PC-9 (cell line): ENCODE data around the gene AGRP. TPM values are rescaled to one million over a fixed set of nuclear protein-coding genes. Genes with fewer than 3 reads are reported as not detected.

Experiments
- BruUV-seq: library from RNA; stranded (reverse); fragments of 400-500 nt; replicated peaks from 2 replicates; lab custom pipeline; 2021; lab: Mats Ljungman, UMichigan
- CTCF ChIA-PET: fragments of 300-600 bp; sonication (Branson Sonifier 250); formaldehyde crosslinking; loops from one replicate; lab custom pipeline; 2022; ENCODE audit warnings: antibody characterized with exemption; lab: Charles Lee
- POLR2A ChIA-PET: fragments of 300-600 bp; sonication (Branson Sonifier 250); formaldehyde crosslinking; loops from one replicate; lab custom pipeline; 2022; ENCODE audit warnings: antibody characterized with exemption; ENCODE audit not compliant: unreplicated experiment; lab: Charles Lee
- DNase-seq, 2 experiments: peaks; one replicate each; pipeline versions ENCODE4 v3.0.0 to v3.0.0-alpha.2; 2015 to 2022; ENCODE audit warnings: mixed read lengths in 1 of 2
- H2AFZ ChIP-seq: fragments of 200-600 bp; sonication (generic); 2 replicates; pipeline ENCODE4 v1.8.1; 2017; ENCODE audit warnings: antibody characterized with exemption
- H3F3A ChIP-seq: fragments of 200-600 bp; sonication (generic); 2 replicates; pipeline ENCODE4 v1.8.1; 2017; ENCODE audit warnings: antibody characterized with exemption, mild to moderate bottlenecking, low read depth; ENCODE audit not compliant: insufficient read depth
- H3K27ac ChIP-seq: fragments of 200-600 bp; sonication (generic); 2 replicates; pipeline ENCODE4 v1.6.1; 2016; ENCODE audit warnings: mixed run types
- H3K27me3 ChIP-seq: fragments of 200-600 bp; sonication (generic); 2 replicates; pipeline ENCODE4 v1.6.1; 2016; ENCODE audit warnings: low read depth, mixed run types; ENCODE audit not compliant: insufficient read depth
- H3K36me3 ChIP-seq: fragments of 200-600 bp; sonication (generic); 2 replicates; pipeline ENCODE4 v1.6.1; 2016; ENCODE audit warnings: low read depth, mixed run types
- H3K4me1 ChIP-seq: fragments of 200-600 bp; sonication (generic); replicated peaks from 2 replicates; pipeline ENCODE4 v1.6.1; 2016; ENCODE audit warnings: mixed run types; ENCODE audit not compliant: insufficient read depth
- H3K4me2 ChIP-seq: fragments of 200-600 bp; sonication (generic); 2 replicates; pipeline ENCODE4 v1.6.1; 2017; ENCODE audit warnings: mixed run types
- H3K4me3 ChIP-seq: fragments of 200-600 bp; sonication (generic); 2 replicates; pipeline ENCODE4 v1.6.1; 2016; ENCODE audit warnings: mixed run types
- H3K79me2 ChIP-seq: fragments of 200-600 bp; sonication (generic); 2 replicates; pipeline ENCODE4 v1.6.1; 2017; ENCODE audit warnings: low read depth, mixed run types
- H3K9me2 ChIP-seq: fragments of 200-600 bp; sonication (generic); 2 replicates; pipeline ENCODE4 v1.8.1; 2017; ENCODE audit warnings: mild to moderate bottlenecking; ENCODE audit not compliant: insufficient read depth
- H3K9me3 ChIP-seq: fragments of 200-600 bp; sonication (generic); 2 replicates; pipeline ENCODE4 v1.8.1; 2016; ENCODE audit warnings: low read depth; ENCODE audit not compliant: insufficient read depth
- H4K20me1 ChIP-seq: fragments of 200-600 bp; sonication (generic); 2 replicates; pipeline ENCODE4 v1.8.1; 2017; ENCODE audit not compliant: insufficient read depth
- CTCF ChIP-seq: fragments of 200-600 bp; sonication (generic); conservative IDR thresholded peaks from 2 replicates; pipeline ENCODE4 v1.6.1; 2017; ENCODE audit warnings: mixed run types, antibody characterized with exemption, mild to moderate bottlenecking, moderate library complexity
- EZH2 ChIP-seq: fragments of 200-600 bp; sonication (generic); IDR thresholded peaks from 2 replicates; pipeline ENCODE4 v1.8.0; 2017; ENCODE audit warnings: antibody characterized with exemption, low read depth
- intact Hi-C: fragments of 100-400 bp; cut with micrococcal nuclease; formaldehyde crosslinking; loops from one replicate; pipeline ENCODE4 v1.10.0; 2022; ENCODE audit not compliant: unreplicated experiment
- total RNA-seq: library from RNA; stranded (reverse); gene quantifications from 2 replicates; pipeline ENCODE4 v1.2.3, GENCODE V29; 2021

AGRP gene
- total RNA-seq, 1 experiment from 2014 or later, result not detected

GRCh38 chr16:67433131-67433719, 50.1 kb downstream of the AGRP start:
- Histone ChIP-seq H3K79me2 (no peaks in the 10 kb centered on the region), H2AFZ (no peak overlapping the region), H3K9me2 (no peaks in the 10 kb centered on the region), H3K27ac (no peak overlapping the region), H3K4me3 (no peak overlapping the region), H3K27me3 (no peaks in the 10 kb centered on the region), H3K9me3 (no peaks in the 10 kb centered on the region), H3K4me2 (no peak overlapping the region), H3F3A (peaks cover 23% of the 10 kb centered on the region; the same call in 1 of the 2 replicates), H4K20me1 (no peaks in the 10 kb centered on the region), H3K4me1 (no peaks in the 10 kb centered on the region; the same call in none of the 2 replicates), H3K36me3 (no peaks in the 10 kb centered on the region)
- TF ChIP-seq CTCF (no peak), EZH2 (no peak)
- CTCF ChIA-PET, result interaction anchor here (0.5 to 0.6 kb wide), 3 partner anchors 21 to 411 kb away, joined by 3 to 13 read pairs (median 3); no protein-coding TSS in a partner anchor
- POLR2A ChIA-PET, result no interaction called here
- BruUV-seq, result no TSS peak
- intact Hi-C loops, result no loop called here
- DNase-seq, result peak in 1 of 2 experiments; percentile 15

Other genes with a start within 250 kb of the AGRP start
- 58.2 and 60.0 TPM in 2 replicates for gene FHOD1, start 236.1 kb downstream of the AGRP start, total RNA-seq
- 5.2 and 6.9 TPM in 2 replicates for gene SLC9A5, start 234.6 kb downstream of the AGRP start, total RNA-seq
- 14.0 and 17.3 TPM in 2 replicates for gene PLEKHG4, start 204.0 kb downstream of the AGRP start, total RNA-seq
- gene KCTD19, start 156.8 kb downstream of the AGRP start, total RNA-seq, result 0.35 TPM in 1 of 2 replicates, not detected in the other
- gene LRRC36, start 156.7 kb downstream of the AGRP start, total RNA-seq, result not detected in 2 replicates
- 3.1 and 4.5 TPM in 2 replicates for gene TPPP3, start 90.0 kb downstream of the AGRP start, total RNA-seq
- 12.8 and 14.9 TPM in 2 replicates for gene ZDHHC1, start 67.1 kb downstream of the AGRP start, total RNA-seq
- 5.0 and 5.3 TPM in 2 replicates for gene HSD11B2, start 52.4 kb downstream of the AGRP start, total RNA-seq
- 51.5 and 61.0 TPM in 2 replicates for gene ATP6V0D1, start 2.4 kb downstream of the AGRP start, total RNA-seq
- gene RIPOR1, start 45.3 kb upstream of the AGRP start, total RNA-seq, result 76.7 and 113 TPM in 2 replicates
- 35.3 and 39.0 TPM in 2 replicates for gene CTCF, start 79.0 kb upstream of the AGRP start, total RNA-seq
- gene CARMIL2, start 161.6 kb upstream of the AGRP start, total RNA-seq, result 0.87 and 1.5 TPM in 2 replicates
- gene ACD, start 176.7 kb upstream of the AGRP start, total RNA-seq, result 34.7 and 38.9 TPM in 2 replicates
- 4.4 and 8.1 TPM in 2 replicates for gene PARD6A, start 177.4 kb upstream of the AGRP start, total RNA-seq
- 20.8 and 21.6 TPM in 2 replicates for gene ENKD1, start 183.2 kb upstream of the AGRP start, total RNA-seq
- 0.46 and 1.8 TPM in 2 replicates for gene C16orf86, start 183.3 kb upstream of the AGRP start, total RNA-seq
- gene GFOD2, start 235.8 kb upstream of the AGRP start, total RNA-seq, result 17.6 and 20.4 TPM in 2 replicates